ENCODE measurements around the gene SP5. TPM values are rescaled to one million over a fixed set of nuclear protein-coding genes. Genes with fewer than 3 reads are reported as not detected.
"Not testable (repeated sequence)": the region's sequence is repeated elsewhere in the genome, so short reads cannot be mapped to it uniquely, and the experiment has no call there.

The SP5 gene
- total and polyA plus RNA-seq, 2 experiments from 2014 or later: not detected

GRCh38 chr2:170671079-170671478, 44.1 kb upstream of the SP5 start:
- no peaks in the 10 kb centered on the region for H3K27me3 ChIP-seq (replicated peaks; ENCODE audit: insufficient read depth)
- no peaks in the 10 kb centered on the region for H3K36me3 ChIP-seq (ENCODE audit: low read depth)
- no peaks in the 10 kb centered on the region for H3K9me3 ChIP-seq (ENCODE audit: low read depth)
- no peak overlapping the region for H2AFZ ChIP-seq
- H3K27ac ChIP-seq: no peak overlapping the region
- no peak overlapping the region for H3K9ac ChIP-seq
- DNase-seq: no peak
- H3K79me2 ChIP-seq (ENCODE audit: insufficient read depth): no peaks in the 10 kb centered on the region
- H3K4me2 ChIP-seq (ENCODE audit: unreplicated experiment): no peak overlapping the region
- in situ Hi-C loops (cut with MboI): no loop called here
- TF ChIP-seq EZH2phosphoT487 (IDR thresholded peaks at IDR 0.05; ENCODE audit: insufficient read depth, low read depth): no peak
- TF ChIP-seq EZH2 (IDR thresholded peaks at IDR 0.05; ENCODE audit: insufficient read depth, poor library complexity, severe bottlenecking): no peak
- no peak overlapping the region for H3K4me3 ChIP-seq
- no peaks in the 10 kb centered on the region for H3F3A ChIP-seq (ENCODE audit: insufficient read depth)
- no peaks in the 10 kb centered on the region for H3K9me2 ChIP-seq (ENCODE audit: insufficient read depth)
- no peaks in the 10 kb centered on the region for H3K4me1 ChIP-seq (ENCODE audit: insufficient read depth)
- H4K20me1 ChIP-seq (ENCODE audit: insufficient read depth): no peaks in the 10 kb centered on the region
- WGBS, 2 experiments (ENCODE audit: low coverage in 1 of 2, low lambda C conversion rate in 2 of 2, missing lambda C conversion rate in 2 of 2): 79 to 81% methylated on average over 9 of the region's 9 CpGs

DNA sequence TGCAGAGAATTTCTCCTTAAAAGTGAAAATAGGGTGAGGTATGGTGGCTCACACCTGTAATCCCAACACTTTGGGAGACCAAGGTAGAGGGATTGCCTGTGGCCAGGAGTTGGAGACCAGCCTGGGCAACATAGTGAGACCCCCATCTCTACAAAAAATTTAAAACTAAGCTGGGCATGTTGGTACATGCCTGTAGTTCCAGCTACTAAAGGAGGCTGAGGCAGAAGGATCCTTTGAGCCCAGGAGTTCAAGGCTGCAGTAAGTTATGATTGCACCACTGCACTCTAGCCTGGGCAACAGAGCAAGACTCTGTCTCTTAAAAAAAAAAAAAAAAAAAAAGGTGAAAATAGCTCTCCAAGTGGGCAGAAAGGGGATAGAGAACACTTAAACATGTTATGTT, 40.9 kb upstream of the SP5 start:
- H3K79me2 ChIP-seq (ENCODE audit: insufficient read depth); H2AFZ ChIP-seq; H3K4me3 ChIP-seq; H3K9me2 ChIP-seq (ENCODE audit: insufficient read depth); H3K27ac ChIP-seq; H3K4me2 ChIP-seq (ENCODE audit: unreplicated experiment); in situ Hi-C loops (cut with MboI); DNase-seq; H3K9ac ChIP-seq; H3F3A ChIP-seq (ENCODE audit: insufficient read depth); H3K4me1 ChIP-seq (ENCODE audit: insufficient read depth); H4K20me1 ChIP-seq (ENCODE audit: insufficient read depth); H3K36me3 ChIP-seq (ENCODE audit: low read depth); H3K27me3 ChIP-seq (replicated peaks; ENCODE audit: insufficient read depth); H3K9me3 ChIP-seq (ENCODE audit: low read depth): not testable (repeated sequence)

GRCh38 chr2:170675701-170676100, 39.4 kb upstream of the SP5 start:
- in situ Hi-C loops (cut with MboI): no loop called here
- Histone ChIP-seq H4K20me1 (ENCODE audit: insufficient read depth) (no peaks in the 10 kb centered on the region), H3K36me3 (ENCODE audit: low read depth) (no peaks in the 10 kb centered on the region), H3K27ac (no peak overlapping the region), H3K9me3 (ENCODE audit: low read depth) (no peaks in the 10 kb centered on the region), H3K9ac (no peak overlapping the region), H3F3A (ENCODE audit: insufficient read depth) (no peaks in the 10 kb centered on the region), H3K4me3 (no peak overlapping the region), H3K9me2 (ENCODE audit: insufficient read depth) (no peaks in the 10 kb centered on the region), H3K4me1 (ENCODE audit: insufficient read depth) (no peaks in the 10 kb centered on the region), H3K4me2 (ENCODE audit: unreplicated experiment) (no peak overlapping the region), H3K27me3 (replicated peaks; ENCODE audit: insufficient read depth) (no peaks in the 10 kb centered on the region), H2AFZ (no peak overlapping the region), H3K79me2 (ENCODE audit: insufficient read depth) (no peaks in the 10 kb centered on the region)
- TF ChIP-seq EZH2phosphoT487 (IDR thresholded peaks at IDR 0.05; ENCODE audit: insufficient read depth, low read depth) (no peak), EZH2 (IDR thresholded peaks at IDR 0.05; ENCODE audit: insufficient read depth, poor library complexity, severe bottlenecking) (no peak)
- WGBS, 2 experiments (ENCODE audit: low coverage in 1 of 2, low lambda C conversion rate in 2 of 2, missing lambda C conversion rate in 2 of 2): 55 to 69% methylated on average over 6 of the region's 6 CpGs
- DNase-seq: no peak

GRCh38 chr2:170679607-170680079, 35.5 kb upstream of the SP5 start:
- Histone ChIP-seq H3K9ac (no peak overlapping the region), H3K9me3 (ENCODE audit: low read depth) (no peaks in the 10 kb centered on the region), H3K79me2 (ENCODE audit: insufficient read depth) (no peaks in the 10 kb centered on the region), H3K27ac (no peak overlapping the region), H2AFZ (no peak overlapping the region), H3K4me3 (no peak overlapping the region), H3K4me2 (ENCODE audit: unreplicated experiment) (no peak overlapping the region), H3F3A (ENCODE audit: insufficient read depth) (no peaks in the 10 kb centered on the region), H3K36me3 (ENCODE audit: low read depth) (no peaks in the 10 kb centered on the region), H3K9me2 (ENCODE audit: insufficient read depth) (no peaks in the 10 kb centered on the region), H3K27me3 (replicated peaks; ENCODE audit: insufficient read depth) (no peaks in the 10 kb centered on the region), H4K20me1 (ENCODE audit: insufficient read depth) (no peaks in the 10 kb centered on the region), H3K4me1 (ENCODE audit: insufficient read depth) (no peaks in the 10 kb centered on the region)
- DNase-seq: peak; percentile 13
- TF ChIP-seq EZH2 (IDR thresholded peaks at IDR 0.05; ENCODE audit: insufficient read depth, poor library complexity, severe bottlenecking) (no peak), EZH2phosphoT487 (IDR thresholded peaks at IDR 0.05; ENCODE audit: insufficient read depth, low read depth) (no peak)
- in situ Hi-C loops (cut with MboI): no loop called here
- 24 to 25% methylated on average over 5 of the region's 5 CpGs for WGBS, 2 experiments (ENCODE audit: low coverage in 1 of 2, low lambda C conversion rate in 2 of 2, missing lambda C conversion rate in 2 of 2)

DNA sequence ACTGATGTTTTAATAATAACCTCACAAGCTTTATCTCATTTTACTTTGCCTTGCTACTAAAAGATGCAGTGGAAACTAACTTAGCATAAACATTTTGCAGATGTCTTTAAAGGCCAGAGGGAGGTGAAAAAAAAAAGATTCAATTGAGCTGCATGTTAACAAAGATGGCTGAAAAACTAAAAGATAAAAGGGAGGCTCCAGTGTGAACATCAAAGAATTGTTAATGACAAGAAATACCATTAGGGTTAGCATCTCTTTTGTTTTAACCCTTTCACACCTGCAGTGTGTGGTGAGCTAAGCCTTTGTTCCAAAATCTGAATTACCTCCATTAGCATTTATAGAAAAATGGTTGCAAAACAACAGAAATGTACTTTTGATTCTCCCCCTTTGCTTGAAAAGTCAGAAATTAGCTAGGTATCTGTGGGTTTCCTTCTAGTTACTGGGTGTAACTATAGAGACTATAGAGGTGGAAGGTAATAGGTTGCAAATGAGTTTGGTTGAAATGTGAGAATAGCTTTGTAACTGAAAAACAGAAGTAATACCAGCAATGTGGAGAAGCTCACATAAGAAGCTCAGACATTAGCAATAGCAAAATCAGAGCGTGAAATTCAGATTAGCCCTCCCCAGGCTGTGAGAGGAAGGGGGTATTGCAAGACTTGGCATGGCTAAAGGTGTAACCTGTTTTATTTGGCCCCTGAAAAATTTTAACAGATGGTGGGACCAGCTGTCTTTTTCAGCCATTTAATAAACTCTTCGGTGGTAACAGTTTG, 34.8 kb upstream of the SP5 start:
- H3K27ac ChIP-seq: no peak overlapping the region
- no peaks in the 10 kb centered on the region for H3K4me1 ChIP-seq (ENCODE audit: insufficient read depth)
- no peak overlapping the region for H3K9ac ChIP-seq
- no peaks in the 10 kb centered on the region for H3K9me3 ChIP-seq (ENCODE audit: low read depth)
- no peaks in the 10 kb centered on the region for H3K36me3 ChIP-seq (ENCODE audit: low read depth)
- H2AFZ ChIP-seq: no peak overlapping the region
- no peaks in the 10 kb centered on the region for H4K20me1 ChIP-seq (ENCODE audit: insufficient read depth)
- no peaks in the 10 kb centered on the region for H3K9me2 ChIP-seq (ENCODE audit: insufficient read depth)
- H3K4me2 ChIP-seq (ENCODE audit: unreplicated experiment): no peak overlapping the region
- TF ChIP-seq EZH2phosphoT487 (IDR thresholded peaks at IDR 0.05; ENCODE audit: insufficient read depth, low read depth): no peak
- TF ChIP-seq EZH2 (IDR thresholded peaks at IDR 0.05; ENCODE audit: insufficient read depth, poor library complexity, severe bottlenecking): no peak
- no peak overlapping the region for H3K4me3 ChIP-seq
- in situ Hi-C loops (cut with MboI): no loop called here
- no peaks in the 10 kb centered on the region for H3F3A ChIP-seq (ENCODE audit: insufficient read depth)
- no peaks in the 10 kb centered on the region for H3K79me2 ChIP-seq (ENCODE audit: insufficient read depth)
- 60 to 74% methylated on average over 2 of the region's 2 CpGs for WGBS, 2 experiments (ENCODE audit: low coverage in 1 of 2, low lambda C conversion rate in 2 of 2, missing lambda C conversion rate in 2 of 2)
- DNase-seq: no peak
- no peaks in the 10 kb centered on the region for H3K27me3 ChIP-seq (replicated peaks; ENCODE audit: insufficient read depth)

All from GM23248 (cell line).